Transverse colon (tissue), 4 donors: ENCODE data around the gene CALML3.

Experiments used
- CTCF ChIP-seq, 5 experiments: fragments of 200-600 bp in 3 of 5; fragments of 450-650 bp in 2 of 5; sonication (generic) in 3 of 5; IDR thresholded peaks; 1 replicate in 2 of 5; 2 replicates in 3 of 5; pipeline ENCODE4 v1.5.1; 2016 to 2017; ENCODE audit warnings: antibody characterized with exemption in 5 of 5, inconsistent platforms in 3 of 5, mild to moderate bottlenecking in 2 of 5, moderate library complexity in 1 of 5
- POLR2A ChIP-seq: fragments of 450-650 bp; IDR thresholded peaks from one replicate; pipeline ENCODE4 v1.6.1; 2016; ENCODE audit warnings: antibody characterized with exemption, mild to moderate bottlenecking, moderate library complexity
- POLR2AphosphoS5 ChIP-seq, 3 donors: sonication (generic); formaldehyde crosslinking; IDR thresholded peaks; one replicate each; pipeline ENCODE4 v1.6.1; 2016; ENCODE audit warnings: antibody characterized with exemption in 3 of 3

- no peak for TF ChIP-seq CTCF (IDR thresholded peaks at IDR 0.05)
- TF ChIP-seq POLR2AphosphoS5 (IDR thresholded peaks at IDR 0.05): no peak
- TF ChIP-seq POLR2A: no peak
Measured at GRCh38 chr10:5545426-5545777, 20.6 kb downstream of the CALML3 start.
